ENCODE measurements around the gene PARD3.

DNA sequence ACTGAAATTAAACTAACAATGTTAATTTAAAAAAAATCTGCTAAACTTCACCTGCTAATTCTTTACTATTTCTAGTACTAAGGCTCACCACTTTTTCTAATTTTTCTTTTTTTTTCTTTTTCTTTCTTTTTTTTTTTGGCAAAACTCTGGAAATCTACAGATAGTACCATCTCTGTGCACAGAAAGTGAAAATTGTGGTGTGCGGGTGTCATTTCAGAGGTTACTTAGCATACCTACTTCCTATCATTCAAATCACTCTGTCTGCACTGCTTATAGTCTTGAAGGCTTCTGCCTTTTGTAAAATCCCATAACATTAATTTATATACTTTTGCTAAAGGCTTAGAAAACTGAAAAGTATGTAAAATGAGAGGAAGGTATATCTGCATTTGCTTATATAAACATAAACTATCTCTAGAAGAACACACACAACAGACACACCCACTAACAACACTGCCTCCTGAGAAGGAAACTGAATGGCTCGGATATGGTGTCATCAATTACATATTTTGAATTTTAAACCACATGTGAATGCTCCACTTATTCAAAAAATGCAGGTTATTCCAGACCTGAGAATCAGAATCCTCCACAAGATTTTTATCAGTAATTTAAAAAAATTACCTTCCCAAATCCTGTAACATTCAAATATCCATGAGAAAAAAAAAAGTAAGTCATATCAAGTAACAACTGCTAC, 229.5 kb downstream of the PARD3 start:
- TF ChIP-seq POLR2AphosphoS5 (IDR thresholded peaks at IDR 0.05; ENCODE audit: low read depth, low read length) (no peak), TAF1 (IDR thresholded peaks at IDR 0.05; ENCODE audit: borderline replicate concordance, insufficient read depth, low read length) (no peak), SIN3A (IDR thresholded peaks at IDR 0.05; ENCODE audit: borderline replicate concordance, insufficient read depth, low read length) (no peak)
